GM21619 (cell line): ENCODE measurements around the gene HES2.
A peak's percentile ranks its signal among the peaks of the same experiment; 100 is the strongest.
"Not testable (repeated sequence)": the region's sequence is repeated elsewhere in the genome, so short reads cannot be mapped to it uniquely, and the experiment has no call there.

ENCODE experiments used
- ATAC-seq: cut with Tn5 transposase; IDR thresholded peaks from one replicate; pipeline ENCODE4 v1.9.1; 2021; ENCODE audit not compliant: unreplicated experiment

HES2 gene

GRCh38 chr1:6437012-6437700 is 17.4 kb upstream of the HES2 start:
- ATAC-seq = not testable (repeated sequence)

- ATAC-seq = not testable (repeated sequence)
Measured at GRCh38 chr1:6436277-6436676, 16.6 kb upstream of the HES2 start.

- ATAC-seq = no peak
Measured at GRCh38 chr1:6435547-6435946, 15.8 kb upstream of the HES2 start.

- ATAC-seq = no peak
Measured at GRCh38 chr1:6435129-6435528, 15.4 kb upstream of the HES2 start.

GRCh38 chr1:6434186-6434585 is 14.5 kb upstream of the HES2 start:
- ATAC-seq = no peak

- not testable (repeated sequence) for ATAC-seq
Measured at GRCh38 chr1:6431645-6432579, 12.2 kb upstream of the HES2 start.

- not testable (repeated sequence) for ATAC-seq
Measured at GRCh38 chr1:6429660-6430411, 10.1 kb upstream of the HES2 start.

- ATAC-seq = not testable (repeated sequence)
Measured at GRCh38 chr1:6428453-6428852, 8.7 kb upstream of the HES2 start.

- no peak for ATAC-seq
Measured at GRCh38 chr1:6427441-6428390, 8.0 kb upstream of the HES2 start.

GRCh38 chr1:6426972-6427350 is 7.2 kb upstream of the HES2 start:
- no peak for ATAC-seq

GRCh38 chr1:6426277-6426971 is 6.7 kb upstream of the HES2 start:
- ATAC-seq = no peak

GRCh38 chr1:6425658-6426057 is 5.9 kb upstream of the HES2 start:
- ATAC-seq = no peak

GRCh38 chr1:6424619-6425593 is 5.2 kb upstream of the HES2 start, which contains the start of gene ESPN:
Gene ESPN, plus strand, starts transcription at chr1:6424776. Its CDS starts 180 bp downstream, at chr1:6424956.
- ATAC-seq = no peak

GRCh38 chr1:6424000-6424565 is 4.4 kb upstream of the HES2 start:
- no peak for ATAC-seq

- peak; percentile 46 for ATAC-seq
Measured at GRCh38 chr1:6423321-6423999, 3.7 kb upstream of the HES2 start.

- ATAC-seq = no peak
Measured at GRCh38 chr1:6421266-6421665, 1.5 kb upstream of the HES2 start.

- no peak for ATAC-seq
Measured at GRCh38 chr1:6420454-6421042, 829 bp upstream of the HES2 start.
